Loucy (cell line): ENCODE results near the gene MGAT5B.

Source experiments
- H2AFZ ChIP-seq: fragments of 200-600 bp; sonication (generic); 2 replicates; pipeline ENCODE4 v1.6.0; 2016; ENCODE audit warnings: antibody characterized with exemption, mild to moderate bottlenecking, low read length, moderate library complexity
- H3F3A ChIP-seq: fragments of 200-600 bp; 2 replicates; pipeline ENCODE4 v1.6.0; 2016; ENCODE audit warnings: antibody characterized with exemption, low read depth, mild to moderate bottlenecking
- H3K27me3 ChIP-seq: fragments of 200-600 bp; sonication (generic); 2 replicates; pipeline ENCODE4 v1.6.1; 2014; ENCODE audit warnings: low read length, mild to moderate bottlenecking; ENCODE audit not compliant: insufficient read depth, poor library complexity, severe bottlenecking
- H3K36me3 ChIP-seq: fragments of 200-600 bp; sonication (generic); 2 replicates; pipeline ENCODE4 v1.6.1; 2016; ENCODE audit warnings: low read length; ENCODE audit not compliant: insufficient read depth
- H3K4me1 ChIP-seq: fragments of 200-600 bp; sonication (generic); 2 replicates; pipeline ENCODE4 v1.5.1; 2014; ENCODE audit warnings: low read length, mild to moderate bottlenecking; ENCODE audit not compliant: insufficient read depth, poor library complexity, severe bottlenecking
- H3K4me2 ChIP-seq: fragments of 200-600 bp; sonication (generic); 2 replicates; pipeline ENCODE4 v1.6.0; 2014; ENCODE audit warnings: antibody characterized with exemption, low read length, low read depth, mild to moderate bottlenecking; ENCODE audit not compliant: poor library complexity, severe bottlenecking
- H3K4me3 ChIP-seq: fragments of 200-600 bp; sonication (generic); 2 replicates; pipeline ENCODE4 v1.5.1; 2014; ENCODE audit warnings: low read length, mild to moderate bottlenecking, mixed read lengths; ENCODE audit not compliant: poor library complexity, severe bottlenecking
- H3K79me2 ChIP-seq: fragments of 200-600 bp; sonication (generic); 2 replicates; pipeline ENCODE4 v1.6.1; 2014; ENCODE audit warnings: low read length; ENCODE audit not compliant: insufficient read depth
- H3K9ac ChIP-seq: fragments of 200-600 bp; sonication (generic); 2 replicates; pipeline ENCODE4 v1.6.0; 2014; ENCODE audit warnings: mild to moderate bottlenecking, low read depth, low read length, moderate library complexity; ENCODE audit not compliant: poor library complexity, severe bottlenecking
- H3K9me2 ChIP-seq: fragments of 200-600 bp; sonication (generic); replicated peaks from 2 replicates; pipeline ENCODE4 v1.6.1; 2016; ENCODE audit warnings: low read depth, low read length, mixed read lengths
- H3K9me3 ChIP-seq: fragments of 200-600 bp; sonication (generic); 2 replicates; pipeline ENCODE4 v1.6.1; 2014; ENCODE audit warnings: mild to moderate bottlenecking, antibody characterized with exemption, low read length, low read depth; ENCODE audit not compliant: insufficient read depth
- H4K20me1 ChIP-seq: fragments of 200-600 bp; sonication (generic); 2 replicates; pipeline ENCODE4 v1.6.0; 2014; ENCODE audit warnings: antibody characterized with exemption, low read length, mild to moderate bottlenecking; ENCODE audit not compliant: insufficient read depth, poor library complexity, severe bottlenecking
- CTCF ChIP-seq: fragments of 200-600 bp; sonication (generic); conservative IDR thresholded peaks from 2 replicates; pipeline ENCODE4 v1.5.1; 2014; ENCODE audit warnings: mild to moderate bottlenecking, antibody characterized with exemption, low read length
- EZH2phosphoT487 ChIP-seq: fragments of 200-600 bp; IDR thresholded peaks from 2 replicates; pipeline ENCODE4 v1.6.1; 2018; ENCODE audit warnings: antibody characterized with exemption, mild to moderate bottlenecking, moderate library complexity, borderline replicate concordance

MGAT5B gene

DNA sequence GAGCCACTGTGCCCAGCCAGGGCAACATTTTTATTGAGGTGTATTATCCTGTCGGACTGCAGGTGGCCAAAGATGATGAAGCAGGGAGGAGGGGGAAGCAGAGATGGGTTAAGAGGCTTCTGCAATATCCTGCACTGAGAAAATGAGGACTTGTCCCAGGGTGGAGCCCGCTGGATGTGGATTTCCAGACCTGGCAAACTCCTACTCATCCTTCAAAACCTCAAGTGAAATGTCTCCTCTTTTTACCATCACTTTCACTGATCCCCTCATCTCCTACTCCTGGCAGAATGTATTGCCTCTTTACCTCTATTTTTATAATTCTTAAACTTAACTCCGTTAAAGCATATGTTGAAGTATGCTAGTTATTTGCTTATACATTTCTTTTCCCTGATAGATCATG, 60.9 kb downstream of the MGAT5B start:
- Histone ChIP-seq H3K9me3 (no peaks in the 10 kb centered on the region), H3K27me3 (no peaks in the 10 kb centered on the region), H3F3A (no peaks in the 10 kb centered on the region), H4K20me1 (no peaks in the 10 kb centered on the region), H3K4me1 (no peaks in the 10 kb centered on the region), H3K4me3 (no peak overlapping the region), H3K79me2 (no peaks in the 10 kb centered on the region), H2AFZ (no peak overlapping the region), H3K9me2 (no peaks in the 10 kb centered on the region), H3K36me3 (no peaks in the 10 kb centered on the region), H3K9ac (no peak overlapping the region), H3K4me2 (no peak overlapping the region)
- TF ChIP-seq CTCF (no peak), EZH2phosphoT487 (no peak)

DNA sequence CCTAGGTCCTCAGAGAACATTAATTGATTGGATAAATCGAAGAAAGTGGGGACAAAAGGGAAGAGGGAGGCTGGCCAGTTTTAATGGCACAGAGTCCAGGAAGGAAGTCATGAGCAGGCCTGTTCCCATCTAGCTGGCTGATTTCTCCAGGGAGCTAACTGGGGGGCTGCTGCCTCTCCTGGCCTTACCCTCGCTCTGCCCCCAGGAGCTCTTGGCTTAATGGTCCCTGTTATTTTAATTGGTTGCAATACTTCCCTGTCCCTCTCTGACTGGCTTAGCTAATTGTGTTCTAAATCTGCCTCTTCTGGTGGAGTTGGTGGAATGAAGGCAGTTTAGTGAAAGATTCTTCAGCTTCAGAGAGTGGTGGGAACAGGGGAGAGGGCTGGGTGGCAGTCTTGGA, 61.4 kb downstream of the MGAT5B start:
- Histone ChIP-seq H3K4me2 (no peak overlapping the region), H3K36me3 (no peaks in the 10 kb centered on the region), H3K9me3 (no peaks in the 10 kb centered on the region), H3K27me3 (no peaks in the 10 kb centered on the region), H3K79me2 (no peaks in the 10 kb centered on the region), H4K20me1 (no peaks in the 10 kb centered on the region), H3K9me2 (no peaks in the 10 kb centered on the region), H3K4me1 (no peaks in the 10 kb centered on the region), H2AFZ (no peak overlapping the region), H3K9ac (no peak overlapping the region), H3F3A (no peaks in the 10 kb centered on the region), H3K4me3 (no peak overlapping the region)
- TF ChIP-seq EZH2phosphoT487, result no peak
- no peak for TF ChIP-seq CTCF

- Histone ChIP-seq H4K20me1 (no peaks in the 10 kb centered on the region), H3K4me2 (no peak overlapping the region), H3K27me3 (no peaks in the 10 kb centered on the region), H3K79me2 (no peaks in the 10 kb centered on the region), H3K4me3 (no peak overlapping the region), H2AFZ (no peak overlapping the region), H3K9me2 (no peaks in the 10 kb centered on the region), H3K9ac (no peak overlapping the region), H3K36me3 (no peaks in the 10 kb centered on the region), H3K4me1 (no peaks in the 10 kb centered on the region), H3F3A (no peaks in the 10 kb centered on the region), H3K9me3 (no peaks in the 10 kb centered on the region)
- TF ChIP-seq EZH2phosphoT487 (no peak), CTCF (no peak)
Observed at GRCh38 chr17:76930107-76930506, 61.9 kb downstream of the MGAT5B start.
